HCT116 (cell line): Measurements from ENCODE around the gene THBS3. TPM values are rescaled to one million over a fixed set of nuclear protein-coding genes. Genes with fewer than 3 reads are reported as not detected.

Experiments
- ATAC-seq: fragments of 200-7000 bp; cut with Tn5 transposase; 2 replicates; pipeline ENCODE4 v1.9.1; 2020; ENCODE audit warnings: mild to moderate bottlenecking, moderate library complexity
- BruUV-seq: library from RNA; stranded (reverse); fragments of 400-500 nt; replicated peaks from 2 replicates; lab custom pipeline; 2021; lab: Mats Ljungman, UMichigan
- CTCF ChIA-PET: fragments of 300-600 bp; sonication (Branson Sonifier 250); formaldehyde crosslinking; loops from one replicate; lab custom pipeline; 2021; ENCODE audit warnings: antibody characterized with exemption; lab: Charles Lee
- POLR2A ChIA-PET: fragments of 300-600, 350-600 bp; sonication (Branson Sonifier 250); formaldehyde crosslinking; loops from one replicate; lab custom pipeline; 2021; ENCODE audit warnings: antibody characterized with exemption; lab: Charles Lee
- RAD21 ChIA-PET, 2 experiments: fragments of 300-600 bp; sonication (Branson Sonifier 250); formaldehyde crosslinking; loops; one replicate each; lab custom pipeline; 2023; ENCODE audit warnings: low total read pairs in 2 of 2; ENCODE audit not compliant: uncharacterized antibody in 2 of 2, unreplicated experiment in 2 of 2, low non-redundant PET in 1 of 2; lab: Charles Lee
- DNase-seq: peaks from one replicate; pipeline ENCODE4 v3.0.0-alpha.2; 2010; ENCODE audit warnings: low read depth, low spot score
- H2AFZ ChIP-seq: fragments of 200-600 bp; shearing (Covaris generic), sonication (generic); 2 replicates; pipeline ENCODE4 v1.6.1; 2017; ENCODE audit warnings: low read depth, mixed run types, mixed read lengths, antibody characterized with exemption, low read length; ENCODE audit not compliant: poor library complexity, severe bottlenecking
- H3K27ac ChIP-seq: 2 replicates; pipeline ENCODE4 v1.5.1; 2012; ENCODE audit warnings: low read depth, low read length
- H3K27me3 ChIP-seq: fragments of 200-600 bp; sonication (generic); 2 replicates; pipeline ENCODE4 v1.6.1; 2016; ENCODE audit warnings: mixed run types, low read length, mixed read lengths; ENCODE audit not compliant: insufficient read depth
- H3K36me3 ChIP-seq, 2 experiments: fragments of 200-500 bp in 1 of 2; fragments of 200-600 bp in 1 of 2; sonication (Bioruptor generic) in 1 of 2; sonication (generic) in 1 of 2; 2 replicates each; pipeline versions ENCODE4 v1.5.1 to v1.6.1; 2014 to 2016; ENCODE audit warnings: low read length in 2 of 2, inconsistent platforms in 1 of 2, mixed read lengths in 1 of 2, mixed run types in 1 of 2; ENCODE audit not compliant: insufficient read depth in 2 of 2, control insufficient read depth in 1 of 2
- H3K4me1 ChIP-seq, 2 experiments: fragments of 200-600 bp in 1 of 2; sonication (generic) in 1 of 2; 2 replicates each; pipeline versions ENCODE4 v1.5.1 to v1.6.1; 2012 to 2017; ENCODE audit warnings: low read length in 2 of 2, inconsistent platforms in 1 of 2, mild to moderate bottlenecking in 1 of 2, mixed read lengths in 1 of 2, mixed run types in 1 of 2, moderate library complexity in 1 of 2; ENCODE audit not compliant: insufficient read depth in 2 of 2, control insufficient read depth in 1 of 2
- H3K4me2 ChIP-seq: fragments of 200-600 bp; sonication (generic); 2 replicates; pipeline ENCODE4 v1.6.1; 2017; ENCODE audit warnings: mixed run types, low read length, mixed read lengths
- H3K4me3 ChIP-seq, 2 experiments: fragments of 200-600 bp in 1 of 2; sonication (generic) in 1 of 2; replicated peaks in 1 of 2; 2 replicates each; pipeline ENCODE4 v1.5.1; 2011 to 2016; ENCODE audit warnings: low read length in 2 of 2, control low read depth in 1 of 2, low read depth in 1 of 2, mild to moderate bottlenecking in 1 of 2, mixed read lengths in 1 of 2, mixed run types in 1 of 2
- H3K79me2 ChIP-seq: fragments of 200-600 bp; sonication (generic); 2 replicates; pipeline ENCODE4 v1.6.1; 2017; ENCODE audit warnings: mild to moderate bottlenecking, mixed run types, low read length, moderate library complexity, mixed read lengths; ENCODE audit not compliant: insufficient read depth
- H3K9ac ChIP-seq: fragments of 200-600 bp; sonication (generic); 2 replicates; pipeline ENCODE4 v1.6.1; 2016; ENCODE audit warnings: low read length, mixed read lengths
- H3K9me2 ChIP-seq: fragments of 200-600 bp; sonication (generic), shearing (Covaris generic); 2 replicates; pipeline ENCODE4 v1.6.1; 2017; ENCODE audit warnings: mixed run types, mild to moderate bottlenecking, moderate library complexity; ENCODE audit not compliant: insufficient read depth
- H3K9me3 ChIP-seq, 2 experiments: fragments of 200-500 bp in 1 of 2; fragments of 200-600 bp in 1 of 2; sonication (Bioruptor generic) in 1 of 2; sonication (generic) in 1 of 2; 2 replicates each; pipeline ENCODE4 v1.6.1; 2014 to 2017; ENCODE audit warnings: low read length in 2 of 2, mixed read lengths in 2 of 2, inconsistent platforms in 1 of 2, low read depth in 1 of 2, mild to moderate bottlenecking in 1 of 2, mixed run types in 1 of 2, moderate library complexity in 1 of 2; ENCODE audit not compliant: control insufficient read depth in 1 of 2, insufficient read depth in 1 of 2
- H4K20me1 ChIP-seq: fragments of 200-600 bp; sonication (generic), shearing (Covaris generic); 2 replicates; pipeline ENCODE4 v1.6.1; 2017; ENCODE audit warnings: mixed run types, mild to moderate bottlenecking, moderate library complexity; ENCODE audit not compliant: insufficient read depth
- CBX3 ChIP-seq: IDR thresholded peaks from 2 replicates; pipeline ENCODE4 v1.6.1; 2012; ENCODE audit warnings: low read depth
- ELF1 ChIP-seq: IDR thresholded peaks from 2 replicates; pipeline ENCODE4 v1.6.1; 2012; ENCODE audit warnings: low read depth, borderline replicate concordance
- EZH2phosphoT487 ChIP-seq: fragments of 200-600 bp; IDR thresholded peaks from 2 replicates; pipeline ENCODE4 v1.6.1; 2018; ENCODE audit warnings: antibody characterized with exemption, borderline replicate concordance
- FOSL1 ChIP-seq: IDR thresholded peaks from 2 replicates; pipeline ENCODE4 v1.6.1; 2012; ENCODE audit warnings: low read depth
- MAX ChIP-seq: IDR thresholded peaks from 2 replicates; pipeline ENCODE4 v1.6.1; 2012
- POLR2AphosphoS5 ChIP-seq: IDR thresholded peaks from 2 replicates; pipeline ENCODE4 v1.6.1; 2011; ENCODE audit warnings: mild to moderate bottlenecking, low read depth, low read length, moderate library complexity
- RAD21 ChIP-seq: IDR thresholded peaks from 2 replicates; pipeline ENCODE4 v1.6.1; 2012; ENCODE audit warnings: low read depth, mild to moderate bottlenecking
- SIN3A ChIP-seq: IDR thresholded peaks from 2 replicates; pipeline ENCODE4 v1.6.1; 2012; ENCODE audit warnings: low read depth
- SP1 ChIP-seq: IDR thresholded peaks from 2 replicates; pipeline ENCODE4 v1.6.1; 2012; ENCODE audit warnings: low read depth
- SRF ChIP-seq: IDR thresholded peaks from 2 replicates; pipeline ENCODE4 v1.6.1; 2012; ENCODE audit warnings: low read depth
- TCF7L2 ChIP-seq: IDR thresholded peaks from 2 replicates; pipeline ENCODE4 v1.7.0; 2011; ENCODE audit warnings: borderline replicate concordance, inconsistent platforms; ENCODE audit not compliant: insufficient read depth, insufficient read length; ENCODE audit errors: extremely low read depth
- YY1 ChIP-seq: IDR thresholded peaks from 2 replicates; pipeline ENCODE4 v1.6.1; 2011; ENCODE audit warnings: low read length, low read depth, moderate library complexity, mild to moderate bottlenecking; ENCODE audit not compliant: insufficient replicate concordance; ENCODE audit errors: extremely low read depth
- ZFX ChIP-seq: fragments of 450-650 bp; IDR thresholded peaks from 2 replicates; pipeline ENCODE4 v1.6.1; 2017
- ZNF274 ChIP-seq: fragments of 200-500 bp; sonication (Bioruptor generic); IDR thresholded peaks from 2 replicates; pipeline ENCODE4 v1.6.1; 2014; ENCODE audit warnings: mild to moderate bottlenecking, low read depth, low read length, inconsistent platforms
- intact Hi-C: fragments of 100-400 bp; cut with micrococcal nuclease; formaldehyde crosslinking; loops from 2 replicates; pipeline ENCODE4 v1.10.0; 2022
- total RNA-seq: library from RNA; stranded (reverse); gene quantifications from one replicate; pipeline ENCODE4 v1.2.1, GENCODE V29; 2021; ENCODE audit not compliant: unreplicated experiment
- TF ChIP-seq, protein P1 (sequence below): IDR thresholded peaks from 2 replicates; pipeline ENCODE4 v1.6.1; 2011; ENCODE audit warnings: mild to moderate bottlenecking, low read length, moderate library complexity; ENCODE audit not compliant: insufficient replicate concordance; ENCODE audit errors: extremely low read depth
- TF ChIP-seq, protein P2 (sequence below): IDR thresholded peaks from 2 replicates; pipeline ENCODE4 v1.6.1; 2012; ENCODE audit warnings: low read depth

THBS3 gene
- total RNA-seq, 1 experiment from 2014 or later = 15.9 TPM

- TF ChIP-seq, protein P1, sequence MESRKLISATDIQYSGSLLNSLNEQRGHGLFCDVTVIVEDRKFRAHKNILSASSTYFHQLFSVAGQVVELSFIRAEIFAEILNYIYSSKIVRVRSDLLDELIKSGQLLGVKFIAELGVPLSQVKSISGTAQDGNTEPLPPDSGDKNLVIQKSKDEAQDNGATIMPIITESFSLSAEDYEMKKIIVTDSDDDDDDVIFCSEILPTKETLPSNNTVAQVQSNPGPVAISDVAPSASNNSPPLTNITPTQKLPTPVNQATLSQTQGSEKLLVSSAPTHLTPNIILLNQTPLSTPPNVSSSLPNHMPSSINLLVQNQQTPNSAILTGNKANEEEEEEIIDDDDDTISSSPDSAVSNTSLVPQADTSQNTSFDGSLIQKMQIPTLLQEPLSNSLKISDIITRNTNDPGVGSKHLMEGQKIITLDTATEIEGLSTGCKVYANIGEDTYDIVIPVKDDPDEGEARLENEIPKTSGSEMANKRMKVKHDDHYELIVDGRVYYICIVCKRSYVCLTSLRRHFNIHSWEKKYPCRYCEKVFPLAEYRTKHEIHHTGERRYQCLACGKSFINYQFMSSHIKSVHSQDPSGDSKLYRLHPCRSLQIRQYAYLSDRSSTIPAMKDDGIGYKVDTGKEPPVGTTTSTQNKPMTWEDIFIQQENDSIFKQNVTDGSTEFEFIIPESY = no peak
Measured at GRCh38 chr1:155209312-155209721, 1.6 kb upstream of the THBS3 start (continued).

GRCh38 chr1:155208541-155209311 lies 1.0 kb upstream of the THBS3 start, which contains the start of gene MTX1:
Gene MTX1, plus strand, starts transcription at chr1:155208695. Its CDS starts 110 bp downstream, at chr1:155208805.
- ChIA-PET CTCF (interaction anchor here (1.0 to 4.0 kb wide), 9 partner anchors 10 to 295 kb away, joined by 3 to 16 read pairs (median 8); partner anchors contain the start of genes CLK2 and KRTCAP2), POLR2A (interaction anchor here (0.7 to 3.0 kb wide), 4 partner anchors 10 to 33 kb away, joined by 3 to 9 read pairs (median 4); a partner anchor contains a TSS), RAD21 (no interaction called here)
- peak within 1 kb of the TSS; percentile 90 for H3K27ac ChIP-seq
- ATAC-seq = peak; percentile 76
- H3K4me3 ChIP-seq = peak within 1 kb of the TSS; percentile 89 to 100
- no TSS peak for BruUV-seq
- DNase-seq = no peak
- no peaks in the 10 kb centered on the region for H4K20me1 ChIP-seq
- peak; percentile 40 for TF ChIP-seq POLR2AphosphoS5
- peak; percentile 98 for TF ChIP-seq YY1
- TF ChIP-seq MAX = peak; percentile 46; the same call in 1 of the 2 replicates
- no peak for TF ChIP-seq EZH2phosphoT487
- no peak for TF ChIP-seq ELF1
- TF ChIP-seq RAD21 = no peak
- peak; percentile 29 for TF ChIP-seq TCF7L2
- TF ChIP-seq, protein P2, sequence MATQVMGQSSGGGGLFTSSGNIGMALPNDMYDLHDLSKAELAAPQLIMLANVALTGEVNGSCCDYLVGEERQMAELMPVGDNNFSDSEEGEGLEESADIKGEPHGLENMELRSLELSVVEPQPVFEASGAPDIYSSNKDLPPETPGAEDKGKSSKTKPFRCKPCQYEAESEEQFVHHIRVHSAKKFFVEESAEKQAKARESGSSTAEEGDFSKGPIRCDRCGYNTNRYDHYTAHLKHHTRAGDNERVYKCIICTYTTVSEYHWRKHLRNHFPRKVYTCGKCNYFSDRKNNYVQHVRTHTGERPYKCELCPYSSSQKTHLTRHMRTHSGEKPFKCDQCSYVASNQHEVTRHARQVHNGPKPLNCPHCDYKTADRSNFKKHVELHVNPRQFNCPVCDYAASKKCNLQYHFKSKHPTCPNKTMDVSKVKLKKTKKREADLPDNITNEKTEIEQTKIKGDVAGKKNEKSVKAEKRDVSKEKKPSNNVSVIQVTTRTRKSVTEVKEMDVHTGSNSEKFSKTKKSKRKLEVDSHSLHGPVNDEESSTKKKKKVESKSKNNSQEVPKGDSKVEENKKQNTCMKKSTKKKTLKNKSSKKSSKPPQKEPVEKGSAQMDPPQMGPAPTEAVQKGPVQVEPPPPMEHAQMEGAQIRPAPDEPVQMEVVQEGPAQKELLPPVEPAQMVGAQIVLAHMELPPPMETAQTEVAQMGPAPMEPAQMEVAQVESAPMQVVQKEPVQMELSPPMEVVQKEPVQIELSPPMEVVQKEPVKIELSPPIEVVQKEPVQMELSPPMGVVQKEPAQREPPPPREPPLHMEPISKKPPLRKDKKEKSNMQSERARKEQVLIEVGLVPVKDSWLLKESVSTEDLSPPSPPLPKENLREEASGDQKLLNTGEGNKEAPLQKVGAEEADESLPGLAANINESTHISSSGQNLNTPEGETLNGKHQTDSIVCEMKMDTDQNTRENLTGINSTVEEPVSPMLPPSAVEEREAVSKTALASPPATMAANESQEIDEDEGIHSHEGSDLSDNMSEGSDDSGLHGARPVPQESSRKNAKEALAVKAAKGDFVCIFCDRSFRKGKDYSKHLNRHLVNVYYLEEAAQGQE = no peak
- no peak for TF ChIP-seq SRF
- TF ChIP-seq ZFX = peak; percentile 73; the same call in 1 of the 2 replicates
- TF ChIP-seq SIN3A = peak; percentile 49; the same call in 1 of the 2 replicates
- TF ChIP-seq FOSL1 = no peak
- 0 out of 2 replicates have a peak, but pooled peaks have one; percentile 7 for TF ChIP-seq SP1
- TF ChIP-seq ZNF274 = no peak
- no peak for TF ChIP-seq CBX3
- no peaks in the 10 kb centered on the region for H3K27me3 ChIP-seq
- no peaks in the 10 kb centered on the region for H3K9me2 ChIP-seq
- H3K4me2 ChIP-seq = peak within 1 kb of the TSS; percentile 77
- H3K4me1 ChIP-seq = peaks cover 22 to 33% of the 10 kb centered on the region in 2 experiments
- H3K9me3 ChIP-seq = no peaks in the 10 kb centered on the region
- H3K9ac ChIP-seq = peak within 1 kb of the TSS; percentile 93
- peaks cover 0 to 6% of the 10 kb centered on the region in 2 experiments; a peak in 1 of 4 replicates for H3K36me3 ChIP-seq
- H2AFZ ChIP-seq = no peak within 1 kb of the TSS
- intact Hi-C loops = loop anchor here (2.0 to 5.0 kb wide), 3 partner anchors 18 to 384 kb away; a partner anchor contains a TSS
- H3K79me2 ChIP-seq = peaks cover 16% of the 10 kb centered on the region
